ENCODE results near the gene TAS2R9.

TAS2R9 gene

GRCh38 chr12:10838461-10838860 is 28.5 kb upstream of the TAS2R9 start:
- TF ChIP-seq YY1 (IDR thresholded peaks at IDR 0.05; ENCODE audit: insufficient read depth, insufficient read length) (no peak), ZNF274 (IDR thresholded peaks at IDR 0.05; ENCODE audit: low read depth, low read length) (no peak), SUZ12 (IDR thresholded peaks at IDR 0.05; ENCODE audit: extremely low read depth, insufficient read depth, insufficient read length) (no peak)
- Histone ChIP-seq H3K27me3 (ENCODE audit: insufficient read depth, insufficient read length) (no peaks in the 10 kb centered on the region), H3K4me3 (ENCODE audit: insufficient read length, low read depth) (no peak overlapping the region), H3K9me3 (ENCODE audit: insufficient read depth, low read length) (0 out of 2 replicates have a peak, but pooled peaks cover 3% of the 10 kb centered on the region), H3K9ac (ENCODE audit: insufficient read length, low read depth) (no peak overlapping the region), H3K36me3 (ENCODE audit: insufficient read depth, insufficient read length, low read length) (no peaks in the 10 kb centered on the region), H3K4me1 (ENCODE audit: insufficient read depth, insufficient read length) (no peaks in the 10 kb centered on the region)
- no peak for DNase-seq (ENCODE audit: low read depth, low spot score)

DNA sequence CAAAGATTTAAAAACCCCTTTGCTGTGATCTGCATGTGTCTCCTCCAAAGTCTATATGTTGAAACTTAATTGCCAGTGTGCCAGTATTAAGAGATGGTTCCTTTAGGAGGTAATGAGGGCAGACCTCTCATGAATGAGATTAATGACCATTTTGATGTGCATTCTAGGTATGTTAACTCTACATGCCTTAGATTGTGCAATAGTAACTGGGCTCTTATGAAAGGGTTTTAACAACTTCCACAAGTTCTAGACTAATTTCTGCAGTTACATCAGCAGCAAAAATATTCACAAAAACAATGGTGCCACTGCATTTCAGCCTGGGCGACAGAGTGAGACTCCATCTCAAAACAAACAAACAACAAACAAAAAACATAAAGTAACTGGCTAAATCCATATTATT is 20.0 kb upstream of the TAS2R9 start:
- Histone ChIP-seq H3K4me1 (ENCODE audit: insufficient read depth, insufficient read length) (no peaks in the 10 kb centered on the region), H3K36me3 (ENCODE audit: insufficient read depth, insufficient read length, low read length) (no peaks in the 10 kb centered on the region), H3K4me3 (ENCODE audit: insufficient read length, low read depth) (no peak overlapping the region), H3K9ac (ENCODE audit: insufficient read length, low read depth) (no peak overlapping the region), H3K9me3 (ENCODE audit: insufficient read depth, low read length) (no peaks in the 10 kb centered on the region), H3K27me3 (ENCODE audit: insufficient read depth, insufficient read length) (no peaks in the 10 kb centered on the region)
- no peak for TF ChIP-seq YY1 (IDR thresholded peaks at IDR 0.05; ENCODE audit: insufficient read depth, insufficient read length)
- no peak for TF ChIP-seq SUZ12 (IDR thresholded peaks at IDR 0.05; ENCODE audit: extremely low read depth, insufficient read depth, insufficient read length)
- TF ChIP-seq ZNF274 (IDR thresholded peaks at IDR 0.05; ENCODE audit: low read depth, low read length), result no peak
- DNase-seq (ENCODE audit: low read depth, low spot score), result no peak

- no peaks in the 10 kb centered on the region for H3K9me3 ChIP-seq (ENCODE audit: insufficient read depth, low read length)
- no peak for TF ChIP-seq YY1 (IDR thresholded peaks at IDR 0.05; ENCODE audit: insufficient read depth, insufficient read length)
- TF ChIP-seq SUZ12 (IDR thresholded peaks at IDR 0.05; ENCODE audit: extremely low read depth, insufficient read depth, insufficient read length), result no peak
- no peak for TF ChIP-seq ZNF274 (IDR thresholded peaks at IDR 0.05; ENCODE audit: low read depth, low read length)
Observed at GRCh38 chr12:10826258-10826657, 16.3 kb upstream of the TAS2R9 start, which contains the start of gene TAS2R10. TSS of gene TAS2R10 (minus strand) at chr12:10826358. CDS start at chr12:10826269, 89 bp downstream.

GRCh38 chr12:10824957-10825356 is 15.0 kb upstream of the TAS2R9 start:
- no peaks in the 10 kb centered on the region for H3K9me3 ChIP-seq (ENCODE audit: insufficient read depth, low read length)
- H3K27me3 ChIP-seq (ENCODE audit: insufficient read depth, insufficient read length), result no peaks in the 10 kb centered on the region
- no peak for DNase-seq (ENCODE audit: low read depth, low spot score)
- TF ChIP-seq ZNF274 (IDR thresholded peaks at IDR 0.05; ENCODE audit: low read depth, low read length), result no peak
- no peak for TF ChIP-seq YY1 (IDR thresholded peaks at IDR 0.05; ENCODE audit: insufficient read depth, insufficient read length)
- TF ChIP-seq SUZ12 (IDR thresholded peaks at IDR 0.05; ENCODE audit: extremely low read depth, insufficient read depth, insufficient read length), result no peak
- no peak overlapping the region for H3K9ac ChIP-seq (ENCODE audit: insufficient read length, low read depth)
- H3K36me3 ChIP-seq (ENCODE audit: insufficient read depth, insufficient read length, low read length), result no peaks in the 10 kb centered on the region
- H3K4me1 ChIP-seq (ENCODE audit: insufficient read depth, insufficient read length), result no peaks in the 10 kb centered on the region
- H3K4me3 ChIP-seq (ENCODE audit: insufficient read length, low read depth), result no peak overlapping the region

More at GRCh38 chr12:10826258-10826657, 16.3 kb upstream of the TAS2R9 start, which contains the start of gene TAS2R10:
- no peaks in the 10 kb centered on the region for H3K36me3 ChIP-seq (ENCODE audit: insufficient read depth, insufficient read length, low read length)
- no peaks in the 10 kb centered on the region for H3K4me1 ChIP-seq (ENCODE audit: insufficient read depth, insufficient read length)
- DNase-seq (ENCODE audit: low read depth, low spot score), result no peak
- H3K4me3 ChIP-seq (ENCODE audit: insufficient read length, low read depth), result no peak within 1 kb of the TSS
- H3K27me3 ChIP-seq (ENCODE audit: insufficient read depth, insufficient read length), result no peaks in the 10 kb centered on the region
- H3K9ac ChIP-seq (ENCODE audit: insufficient read length, low read depth), result no peak within 1 kb of the TSS

DNA sequence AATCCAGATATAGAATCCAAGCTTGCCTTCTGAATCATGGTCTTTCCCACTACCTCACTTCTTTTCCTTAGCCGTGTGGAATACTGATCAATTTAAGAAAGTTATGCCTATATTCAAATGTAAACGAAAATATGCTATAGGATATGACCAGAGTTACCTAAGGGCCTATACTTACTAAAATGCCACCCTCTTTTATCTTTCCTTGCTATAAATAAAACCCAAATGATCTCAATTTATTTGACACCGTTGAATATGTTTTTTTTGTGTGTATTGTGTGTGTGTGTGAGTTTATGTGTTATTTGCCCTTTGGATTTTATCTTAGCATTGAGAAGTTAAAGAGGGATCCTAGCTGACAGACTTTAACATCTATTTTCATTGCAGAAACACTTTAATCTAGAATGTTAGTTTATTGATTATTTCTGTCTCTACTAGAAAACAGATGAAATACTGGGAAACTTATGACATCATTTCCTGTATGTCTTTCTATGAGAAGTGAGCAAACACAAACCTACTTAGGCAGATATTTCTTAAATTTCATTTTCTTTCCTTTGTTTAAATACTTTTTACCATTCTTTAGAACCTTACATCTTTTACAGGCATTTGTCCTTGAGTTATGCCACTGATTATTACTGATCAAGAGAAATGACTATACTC is 2.0 kb upstream of the TAS2R9 start:
- H3K36me3 ChIP-seq (ENCODE audit: insufficient read depth, insufficient read length, low read length), result no peaks in the 10 kb centered on the region
- DNase-seq (ENCODE audit: low read depth, low spot score), result no peak
- no peaks in the 10 kb centered on the region for H3K4me1 ChIP-seq (ENCODE audit: insufficient read depth, insufficient read length)
- no peak overlapping the region for H3K4me3 ChIP-seq (ENCODE audit: insufficient read length, low read depth)
- no peaks in the 10 kb centered on the region for H3K27me3 ChIP-seq (ENCODE audit: insufficient read depth, insufficient read length)
- H3K9ac ChIP-seq (ENCODE audit: insufficient read length, low read depth), result no peak overlapping the region
- TF ChIP-seq ZNF274 (IDR thresholded peaks at IDR 0.05; ENCODE audit: low read depth, low read length) (no peak), SUZ12 (IDR thresholded peaks at IDR 0.05; ENCODE audit: extremely low read depth, insufficient read depth, insufficient read length) (no peak), YY1 (IDR thresholded peaks at IDR 0.05; ENCODE audit: insufficient read depth, insufficient read length) (no peak)
- H3K9me3 ChIP-seq (ENCODE audit: insufficient read depth, low read length), result no peaks in the 10 kb centered on the region

DNA sequence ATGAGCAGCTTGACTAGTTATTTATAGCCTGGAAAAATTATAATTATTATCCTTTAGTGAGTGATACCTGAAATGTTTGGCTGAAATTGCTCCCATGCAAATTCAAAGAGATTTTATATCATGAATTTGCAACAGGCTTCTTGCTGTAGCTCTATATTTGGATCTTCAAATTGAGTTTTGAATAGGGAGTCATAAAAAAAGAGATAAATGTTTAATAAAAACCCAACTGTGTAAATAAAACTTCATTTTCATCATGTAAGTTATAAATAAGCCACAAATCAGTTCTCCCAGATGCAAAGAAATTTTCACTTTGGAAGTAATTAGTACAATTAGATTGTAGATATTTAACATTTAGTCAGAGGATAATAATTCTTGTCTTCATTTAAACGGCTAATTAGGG is 2.8 kb downstream of the TAS2R9 start, which contains the start of gene TAS2R8:
TSS of gene TAS2R8 (minus strand) at position 101 of the 400 bp plus-strand sequence. CDS start 306 bp downstream, outside the sequence.
- no peaks in the 10 kb centered on the region for H3K36me3 ChIP-seq (ENCODE audit: insufficient read depth, insufficient read length, low read length)
- no peak for TF ChIP-seq SUZ12 (IDR thresholded peaks at IDR 0.05; ENCODE audit: extremely low read depth, insufficient read depth, insufficient read length)
- no peak for TF ChIP-seq ZNF274 (IDR thresholded peaks at IDR 0.05; ENCODE audit: low read depth, low read length)
- no peak for TF ChIP-seq YY1 (IDR thresholded peaks at IDR 0.05; ENCODE audit: insufficient read depth, insufficient read length)
- no peak for DNase-seq (ENCODE audit: low read depth, low spot score)

GRCh38 chr12:10802587-10802986 is 7.4 kb downstream of the TAS2R9 start, which contains the start of gene TAS2R7:
TSS of gene TAS2R7 (minus strand) at chr12:10802627. CDS start at chr12:10802570, 57 bp downstream.
- DNase-seq (ENCODE audit: low read depth, low spot score), result no peak
- no peak within 1 kb of the TSS for H3K9ac ChIP-seq (ENCODE audit: insufficient read length, low read depth)
- no peaks in the 10 kb centered on the region for H3K9me3 ChIP-seq (ENCODE audit: insufficient read depth, low read length)
- H3K4me1 ChIP-seq (ENCODE audit: insufficient read depth, insufficient read length), result no peaks in the 10 kb centered on the region
- no peaks in the 10 kb centered on the region for H3K27me3 ChIP-seq (ENCODE audit: insufficient read depth, insufficient read length)
- no peak within 1 kb of the TSS for H3K4me3 ChIP-seq (ENCODE audit: insufficient read length, low read depth)
- TF ChIP-seq YY1 (IDR thresholded peaks at IDR 0.05; ENCODE audit: insufficient read depth, insufficient read length), result no peak
- TF ChIP-seq SUZ12 (IDR thresholded peaks at IDR 0.05; ENCODE audit: extremely low read depth, insufficient read depth, insufficient read length), result no peak
- no peak for TF ChIP-seq ZNF274 (IDR thresholded peaks at IDR 0.05; ENCODE audit: low read depth, low read length)
- H3K36me3 ChIP-seq (ENCODE audit: insufficient read depth, insufficient read length, low read length), result no peaks in the 10 kb centered on the region

More for the DNA sequence above, 2.8 kb downstream of the TAS2R9 start, which contains the start of gene TAS2R8:
- Histone ChIP-seq H3K4me1 (ENCODE audit: insufficient read depth, insufficient read length) (no peaks in the 10 kb centered on the region), H3K9ac (ENCODE audit: insufficient read length, low read depth) (no peak within 1 kb of the TSS), H3K27me3 (ENCODE audit: insufficient read depth, insufficient read length) (no peaks in the 10 kb centered on the region), H3K9me3 (ENCODE audit: insufficient read depth, low read length) (no peaks in the 10 kb centered on the region), H3K4me3 (ENCODE audit: insufficient read length, low read depth) (no peak within 1 kb of the TSS)
